CD4-positive, alpha-beta T cell (primary cell): ENCODE results near the gene PPP1R14C. TPM values are rescaled to one million over a fixed set of nuclear protein-coding genes. Genes with fewer than 3 reads are reported as not detected.

ENCODE experiments used
- ATAC-seq: fragments of 200-7000 bp; cut with Tn5 transposase; one replicate; pipeline ENCODE4 v1.10.0; 2022; ENCODE audit warnings: mild to moderate bottlenecking; ENCODE audit not compliant: poor library complexity
- CTCF ChIA-PET: fragments of 350-600 bp; sonication (Branson Sonifier 250); formaldehyde crosslinking; loops from one replicate; lab custom pipeline; 2021; ENCODE audit warnings: antibody characterized with exemption, inconsistent platforms; lab: Charles Lee
- POLR2A ChIA-PET: fragments of 350-600 bp; sonication (Branson Sonifier 250); formaldehyde crosslinking; loops from one replicate; lab custom pipeline; 2021; ENCODE audit warnings: antibody characterized with exemption, inconsistent platforms; lab: Charles Lee
- DNase-seq, 14 experiments: peaks; one replicate each; pipeline ENCODE4 v3.0.0-alpha.2; 2013 to 2020; ENCODE audit warnings: mixed read lengths in 2 of 14
- H3K27ac ChIP-seq, 2 donors: one replicate each; pipeline versions ENCODE4 v1.5.1 to v1.7.0; 2013; ENCODE audit warnings: low read length in 2 of 2, low read depth in 1 of 2, mild to moderate bottlenecking in 1 of 2
- H3K27me3 ChIP-seq, 2 experiments: 1 replicate in 1 of 2; 2 replicates in 1 of 2; pipeline versions ENCODE4 v1.6.1 to v1.7.0; 2013; ENCODE audit warnings: low read length in 2 of 2, control low read depth in 1 of 2, mild to moderate bottlenecking in 1 of 2, moderate library complexity in 1 of 2; ENCODE audit not compliant: insufficient read depth in 2 of 2, control insufficient read depth in 1 of 2
- H3K36me3 ChIP-seq: one replicate; pipeline ENCODE4 v1.6.1; 2013; ENCODE audit warnings: low read length, control low read depth; ENCODE audit not compliant: insufficient read depth
- H3K4me1 ChIP-seq: one replicate; pipeline ENCODE4 v1.6.1; 2013; ENCODE audit warnings: low read length, control low read depth; ENCODE audit not compliant: insufficient read depth
- H3K4me3 ChIP-seq: one replicate; pipeline ENCODE4 v1.5.1; 2013; ENCODE audit warnings: mild to moderate bottlenecking, low read length, moderate library complexity
- H3K9me3 ChIP-seq, 2 experiments: 1 replicate in 1 of 2; 2 replicates in 1 of 2; pipeline versions ENCODE4 v1.6.1 to v1.7.0; 2013; ENCODE audit warnings: low read length in 2 of 2, mild to moderate bottlenecking in 2 of 2, control low read depth in 1 of 2, moderate library complexity in 1 of 2; ENCODE audit not compliant: control insufficient read depth in 1 of 2, insufficient read depth in 1 of 2
- H3K27ac Mint-ChIP-seq: one replicate; pipeline ENCODE4 v1.8.0; 2020; ENCODE audit warnings: mixed read lengths
- H3K27me3 Mint-ChIP-seq: one replicate; pipeline ENCODE4 v1.8.0; 2021; ENCODE audit warnings: mixed read lengths
- H3K36me3 Mint-ChIP-seq: one replicate; pipeline ENCODE4 v1.8.0; 2021; ENCODE audit warnings: low read depth, mixed read lengths
- H3K4me1 Mint-ChIP-seq: one replicate; pipeline ENCODE4 v1.8.0; 2021; ENCODE audit warnings: low read depth, mixed read lengths
- H3K4me3 Mint-ChIP-seq: one replicate; pipeline ENCODE4 v1.8.0; 2020; ENCODE audit warnings: mild to moderate bottlenecking, mixed read lengths
- H3K9me3 Mint-ChIP-seq: one replicate; pipeline ENCODE4 v1.8.0; 2020; ENCODE audit warnings: mixed read lengths
- intact Hi-C, 2 experiments: fragments of 100-400 bp; cut with DNase I in 1 of 2; cut with micrococcal nuclease in 1 of 2; formaldehyde crosslinking; loops; one replicate each; pipeline versions ENCODE4 v1.15.1 to v1.9.0; 2023 to 2025; cut with DNase I, micrococcal nuclease
- total RNA-seq, 174 experiments: library from RNA in 2 of 174; stranded (reverse) in 2 of 174; gene quantifications; one replicate each; pipeline ENCODE4 v1.2.3 and lab custom pipeline; 2021 to 2026
- TF ChIP-seq, protein P1 (sequence below): fragments of 200-600 bp; IDR thresholded peaks from one replicate; pipeline ENCODE4 v1.8.0; 2022; ENCODE audit warnings: antibody characterized with exemption, mild to moderate bottlenecking

The PPP1R14C gene
- total RNA-seq, 2 experiments from 2014 or later: not detected

- no peak overlapping the region for H3K27ac Mint-ChIP-seq
- intact Hi-C loops: no loop called here
- no peaks in the 10 kb centered on the region for H3K36me3 ChIP-seq
- ATAC-seq (no peak), DNase-seq (no peak)
- no peaks in the 10 kb centered on the region for H3K36me3 Mint-ChIP-seq
- H3K4me3 ChIP-seq: no peak overlapping the region
- H3K27me3 ChIP-seq: no peaks in the 10 kb centered on the region
- H3K9me3 ChIP-seq: no peaks in the 10 kb centered on the region
- no peaks in the 10 kb centered on the region for H3K4me1 ChIP-seq
- TF ChIP-seq, protein P1, sequence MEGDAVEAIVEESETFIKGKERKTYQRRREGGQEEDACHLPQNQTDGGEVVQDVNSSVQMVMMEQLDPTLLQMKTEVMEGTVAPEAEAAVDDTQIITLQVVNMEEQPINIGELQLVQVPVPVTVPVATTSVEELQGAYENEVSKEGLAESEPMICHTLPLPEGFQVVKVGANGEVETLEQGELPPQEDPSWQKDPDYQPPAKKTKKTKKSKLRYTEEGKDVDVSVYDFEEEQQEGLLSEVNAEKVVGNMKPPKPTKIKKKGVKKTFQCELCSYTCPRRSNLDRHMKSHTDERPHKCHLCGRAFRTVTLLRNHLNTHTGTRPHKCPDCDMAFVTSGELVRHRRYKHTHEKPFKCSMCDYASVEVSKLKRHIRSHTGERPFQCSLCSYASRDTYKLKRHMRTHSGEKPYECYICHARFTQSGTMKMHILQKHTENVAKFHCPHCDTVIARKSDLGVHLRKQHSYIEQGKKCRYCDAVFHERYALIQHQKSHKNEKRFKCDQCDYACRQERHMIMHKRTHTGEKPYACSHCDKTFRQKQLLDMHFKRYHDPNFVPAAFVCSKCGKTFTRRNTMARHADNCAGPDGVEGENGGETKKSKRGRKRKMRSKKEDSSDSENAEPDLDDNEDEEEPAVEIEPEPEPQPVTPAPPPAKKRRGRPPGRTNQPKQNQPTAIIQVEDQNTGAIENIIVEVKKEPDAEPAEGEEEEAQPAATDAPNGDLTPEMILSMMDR: no peak
- CTCF ChIA-PET: interaction anchor here (0.6 kb wide), 1 partner anchor 19 kb away, joined by 3 read pairs; no protein-coding TSS in a partner anchor
- POLR2A ChIA-PET: no interaction called here
- H3K27me3 Mint-ChIP-seq: peaks cover 4% of the 10 kb centered on the region
- no peak overlapping the region for H3K27ac ChIP-seq
- H3K4me1 Mint-ChIP-seq: no peaks in the 10 kb centered on the region
- no peaks in the 10 kb centered on the region for H3K9me3 Mint-ChIP-seq
- no peak overlapping the region for H3K4me3 Mint-ChIP-seq
Observed at GRCh38 chr6:150176659-150177058, 33.8 kb downstream of the PPP1R14C start.

GRCh38 chr6:150177259-150177951, 34.6 kb downstream of the PPP1R14C start:
- DNase-seq (no peak), ATAC-seq (no peak)
- Mint-ChIP-seq H3K27ac (no peak overlapping the region), H3K9me3 (no peaks in the 10 kb centered on the region), H3K36me3 (no peaks in the 10 kb centered on the region), H3K27me3 (no peaks in the 10 kb centered on the region), H3K4me1 (no peaks in the 10 kb centered on the region), H3K4me3 (no peak overlapping the region)
- Histone ChIP-seq H3K4me1 (no peaks in the 10 kb centered on the region), H3K4me3 (no peak overlapping the region), H3K9me3 (no peaks in the 10 kb centered on the region), H3K36me3 (no peaks in the 10 kb centered on the region), H3K27me3 (no peaks in the 10 kb centered on the region), H3K27ac (no peak overlapping the region)
- intact Hi-C loops: no loop called here
- CTCF ChIA-PET: interaction anchor here (0.6 kb wide), 1 partner anchor 19 kb away, joined by 3 read pairs; no protein-coding TSS in a partner anchor
- POLR2A ChIA-PET: no interaction called here
- TF ChIP-seq, protein P1: no peak

- Histone ChIP-seq H3K27ac (no peak overlapping the region), H3K9me3 (no peaks in the 10 kb centered on the region), H3K4me3 (no peak overlapping the region), H3K36me3 (no peaks in the 10 kb centered on the region), H3K27me3 (no peaks in the 10 kb centered on the region), H3K4me1 (no peaks in the 10 kb centered on the region)
- TF ChIP-seq, protein P1: no peak
- ChIA-PET CTCF (no interaction called here), POLR2A (no interaction called here)
- Mint-ChIP-seq H3K4me1 (no peaks in the 10 kb centered on the region), H3K27ac (no peak overlapping the region), H3K9me3 (no peaks in the 10 kb centered on the region), H3K27me3 (no peaks in the 10 kb centered on the region), H3K4me3 (no peak overlapping the region), H3K36me3 (no peaks in the 10 kb centered on the region)
- no peak for DNase-seq
- intact Hi-C loops: no loop called here
- ATAC-seq: no peak
Observed at GRCh38 chr6:150177952-150178520, 35.2 kb downstream of the PPP1R14C start.
